Measurements from ENCODE around the gene SCGB1D2. TPM values are rescaled to one million over a fixed set of nuclear protein-coding genes. Genes with fewer than 3 reads are reported as not detected.

SCGB1D2 gene
- total and polyA plus RNA-seq, 2 donors: 0.80 to 6.2 TPM

DNA sequence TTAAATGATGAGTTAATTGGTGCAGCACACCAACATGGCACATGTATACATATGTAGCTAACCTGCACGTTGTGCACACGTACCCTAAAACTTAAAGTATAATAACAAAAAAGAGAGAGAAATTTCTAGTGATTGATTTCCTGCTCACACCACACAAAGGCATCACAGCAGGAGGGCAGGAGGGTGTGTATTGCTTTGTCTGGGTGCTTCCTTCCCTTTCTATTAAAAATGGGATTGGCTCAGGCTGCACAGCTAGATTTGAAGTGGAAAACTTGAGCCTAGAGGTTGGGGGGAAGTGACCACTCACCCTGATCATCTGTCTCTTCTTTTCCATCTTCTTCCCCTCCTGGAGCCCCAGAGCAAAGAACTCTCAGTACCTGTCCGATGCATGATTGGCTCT lies 944 bp upstream of the SCGB1D2 start:
- Histone ChIP-seq H3K9me3 (ENCODE audit: control insufficient read depth in 2 of 2, insufficient read depth in 1 of 2, low read length in 1 of 2) (no peaks in the 10 kb centered on the region), H3K36me3 (ENCODE audit: control insufficient read depth in 2 of 2, insufficient read depth in 2 of 2, low read length in 1 of 2) (no peaks in the 10 kb centered on the region), H3K27me3 (ENCODE audit: control insufficient read depth in 2 of 2, insufficient read depth in 1 of 2, low read length in 1 of 2) (peaks cover 0 to 2% of the 10 kb centered on the region in 2 donors), H3K4me3 (ENCODE audit: low read length in 2 of 2) (no peak overlapping the region), H3K4me1 (ENCODE audit: control insufficient read depth in 2 of 2, insufficient read depth in 2 of 2, low read length in 2 of 2) (no peaks in the 10 kb centered on the region), H3K27ac (ENCODE audit: low read depth in 1 of 2, low read length in 1 of 2) (no peak overlapping the region)
- 95% methylated on average over 3 of the region's 3 CpGs for WGBS
- DNase-seq (ENCODE audit: low read depth in 6 of 9, low spot score in 9 of 9): no peak

DNA sequence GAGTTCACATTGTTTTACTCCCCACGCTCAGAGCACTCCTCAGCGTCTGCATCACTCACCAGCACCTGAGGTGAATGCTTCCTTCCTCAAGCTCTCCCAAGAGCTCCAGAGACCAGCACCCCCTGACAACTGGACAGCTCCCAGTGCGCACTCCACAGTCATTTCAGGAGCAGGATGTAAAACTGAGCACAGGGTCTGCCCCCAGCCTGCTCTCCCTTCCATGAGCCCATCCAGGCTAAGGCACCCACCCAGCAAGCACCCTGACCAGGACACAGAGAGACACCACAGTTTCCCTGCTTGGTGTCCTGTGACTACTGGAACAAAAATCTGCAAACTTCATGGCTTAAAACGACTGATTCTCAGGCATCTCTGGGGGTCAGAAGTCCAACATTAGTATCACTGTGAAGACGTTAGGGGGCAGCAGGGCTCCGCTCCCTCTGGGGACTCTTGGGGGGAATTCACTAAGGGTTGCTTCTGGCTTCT lies 3.3 kb downstream of the SCGB1D2 start:
- H3K4me1 ChIP-seq (ENCODE audit: control insufficient read depth in 2 of 2, insufficient read depth in 2 of 2, low read length in 2 of 2): no peaks in the 10 kb centered on the region
- no peaks in the 10 kb centered on the region for H3K36me3 ChIP-seq (ENCODE audit: control insufficient read depth in 2 of 2, insufficient read depth in 2 of 2, low read length in 1 of 2)
- H3K27me3 ChIP-seq (ENCODE audit: control insufficient read depth in 2 of 2, insufficient read depth in 1 of 2, low read length in 1 of 2): no peaks in the 10 kb centered on the region
- peaks cover 0 to under 1% of the 10 kb centered on the region in 2 donors for H3K9me3 ChIP-seq (ENCODE audit: control insufficient read depth in 2 of 2, insufficient read depth in 1 of 2, low read length in 1 of 2)
- H3K4me3 ChIP-seq (ENCODE audit: low read length in 2 of 2): no peak overlapping the region
- peak in 2 of 9 donors; percentile 2 to 15 for DNase-seq (ENCODE audit: low read depth in 6 of 9, low spot score in 9 of 9)
- WGBS: 27% methylated on average over 6 of the region's 6 CpGs
- no peak overlapping the region for H3K27ac ChIP-seq (ENCODE audit: low read depth in 1 of 2, low read length in 1 of 2)

DNA sequence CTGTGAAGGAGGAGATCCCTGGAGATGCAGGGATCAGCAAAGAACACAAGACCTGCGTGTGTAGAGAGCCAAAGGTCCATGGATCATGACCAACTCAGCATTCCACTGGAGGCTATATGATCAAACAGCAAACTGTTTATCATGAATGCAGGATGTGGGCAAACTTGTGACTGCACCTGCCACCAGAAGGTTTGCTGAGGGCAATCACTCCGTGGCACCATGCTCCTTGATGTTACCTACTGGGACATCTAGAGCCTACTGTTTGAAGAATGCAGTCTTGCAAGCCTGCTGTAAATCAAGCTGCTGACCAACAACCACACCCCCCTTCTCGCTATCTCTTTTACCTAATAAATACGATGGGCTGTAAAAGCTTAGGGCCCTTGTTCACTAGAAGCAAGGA lies 9.7 kb downstream of the SCGB1D2 start:
- DNase-seq (ENCODE audit: low read depth in 6 of 9, low spot score in 9 of 9): no peak
- Histone ChIP-seq H3K9me3 (ENCODE audit: control insufficient read depth in 2 of 2, insufficient read depth in 1 of 2, low read length in 1 of 2) (peaks cover 3 to 9% of the 10 kb centered on the region in 2 donors), H3K36me3 (ENCODE audit: control insufficient read depth in 2 of 2, insufficient read depth in 2 of 2, low read length in 1 of 2) (no peaks in the 10 kb centered on the region), H3K4me1 (ENCODE audit: control insufficient read depth in 2 of 2, insufficient read depth in 2 of 2, low read length in 2 of 2) (no peaks in the 10 kb centered on the region), H3K27me3 (ENCODE audit: control insufficient read depth in 2 of 2, insufficient read depth in 1 of 2, low read length in 1 of 2) (no peaks in the 10 kb centered on the region), H3K4me3 (ENCODE audit: low read length in 2 of 2) (no peak overlapping the region), H3K27ac (ENCODE audit: low read depth in 1 of 2, low read length in 1 of 2) (no peak overlapping the region)
- 67% methylated on average over 4 of the region's 4 CpGs for WGBS

DNA sequence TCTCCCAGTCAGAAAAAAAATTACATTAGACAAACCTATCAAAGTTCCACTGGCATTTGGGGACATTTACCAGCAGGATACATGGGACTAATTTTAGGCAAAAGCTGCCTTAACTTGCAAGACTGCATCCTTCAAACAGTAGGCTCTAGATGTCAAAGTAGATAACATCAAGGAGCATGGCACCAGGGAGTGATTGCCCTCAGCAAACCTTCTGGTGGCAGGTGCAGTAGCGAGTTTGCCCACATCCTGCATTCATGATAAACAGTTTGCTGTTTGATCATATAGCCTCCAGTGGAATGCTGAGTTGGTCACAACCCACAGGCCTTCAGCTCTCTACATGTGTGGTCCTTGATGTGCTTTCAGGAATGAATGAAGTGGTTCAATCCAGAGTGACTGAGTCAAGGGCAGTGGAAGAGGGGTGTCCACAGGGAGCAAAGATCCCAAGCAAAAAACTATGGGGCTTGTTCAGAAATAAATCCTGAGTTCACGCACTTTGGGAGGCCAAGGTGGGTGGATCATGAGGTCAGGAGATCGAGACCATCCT lies 12.0 kb downstream of the SCGB1D2 start:
- Histone ChIP-seq H3K27me3 (ENCODE audit: control insufficient read depth in 2 of 2, insufficient read depth in 1 of 2, low read length in 1 of 2) (no peaks in the 10 kb centered on the region), H3K27ac (ENCODE audit: low read depth in 1 of 2, low read length in 1 of 2) (no peak overlapping the region), H3K36me3 (ENCODE audit: control insufficient read depth in 2 of 2, insufficient read depth in 2 of 2, low read length in 1 of 2) (no peaks in the 10 kb centered on the region), H3K4me3 (ENCODE audit: low read length in 2 of 2) (no peak overlapping the region), H3K4me1 (ENCODE audit: control insufficient read depth in 2 of 2, insufficient read depth in 2 of 2, low read length in 2 of 2) (no peaks in the 10 kb centered on the region), H3K9me3 (ENCODE audit: control insufficient read depth in 2 of 2, insufficient read depth in 1 of 2, low read length in 1 of 2) (peaks cover 3 to 9% of the 10 kb centered on the region in 2 donors)
- DNase-seq (ENCODE audit: low read depth in 6 of 9, low spot score in 9 of 9): no peak
- WGBS: 60% methylated on average over 3 of the region's 3 CpGs

DNA sequence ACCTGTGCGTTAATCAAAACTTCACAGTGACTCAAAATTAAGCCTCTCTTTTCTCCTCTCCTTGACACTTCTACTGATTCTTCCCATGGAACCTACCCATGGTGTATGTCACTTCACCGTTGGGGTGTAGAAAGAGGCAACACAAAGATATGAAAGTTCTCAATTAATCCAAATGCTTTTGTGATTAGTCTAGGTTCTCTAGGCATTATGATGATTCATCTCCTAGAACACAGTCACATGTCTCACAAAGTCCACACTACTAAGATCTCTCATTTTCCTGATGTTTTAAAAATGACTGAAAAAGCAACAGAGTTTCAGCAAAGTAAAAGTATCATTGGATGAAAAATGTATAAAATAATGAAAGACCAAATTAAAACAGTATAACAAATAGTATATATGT lies 14.2 kb downstream of the SCGB1D2 start:
- Histone ChIP-seq H3K36me3 (ENCODE audit: control insufficient read depth in 2 of 2, insufficient read depth in 2 of 2, low read length in 1 of 2) (no peaks in the 10 kb centered on the region), H3K4me3 (ENCODE audit: low read length in 2 of 2) (no peak overlapping the region), H3K9me3 (ENCODE audit: control insufficient read depth in 2 of 2, insufficient read depth in 1 of 2, low read length in 1 of 2) (peaks cover 2 to 9% of the 10 kb centered on the region in 2 donors), H3K27me3 (ENCODE audit: control insufficient read depth in 2 of 2, insufficient read depth in 1 of 2, low read length in 1 of 2) (no peaks in the 10 kb centered on the region), H3K4me1 (ENCODE audit: control insufficient read depth in 2 of 2, insufficient read depth in 2 of 2, low read length in 2 of 2) (no peaks in the 10 kb centered on the region), H3K27ac (ENCODE audit: low read depth in 1 of 2, low read length in 1 of 2) (no peak overlapping the region)
- DNase-seq (ENCODE audit: low read depth in 6 of 9, low spot score in 9 of 9): no peak
- 95% methylated on average over 2 of the region's 2 CpGs for WGBS

DNA sequence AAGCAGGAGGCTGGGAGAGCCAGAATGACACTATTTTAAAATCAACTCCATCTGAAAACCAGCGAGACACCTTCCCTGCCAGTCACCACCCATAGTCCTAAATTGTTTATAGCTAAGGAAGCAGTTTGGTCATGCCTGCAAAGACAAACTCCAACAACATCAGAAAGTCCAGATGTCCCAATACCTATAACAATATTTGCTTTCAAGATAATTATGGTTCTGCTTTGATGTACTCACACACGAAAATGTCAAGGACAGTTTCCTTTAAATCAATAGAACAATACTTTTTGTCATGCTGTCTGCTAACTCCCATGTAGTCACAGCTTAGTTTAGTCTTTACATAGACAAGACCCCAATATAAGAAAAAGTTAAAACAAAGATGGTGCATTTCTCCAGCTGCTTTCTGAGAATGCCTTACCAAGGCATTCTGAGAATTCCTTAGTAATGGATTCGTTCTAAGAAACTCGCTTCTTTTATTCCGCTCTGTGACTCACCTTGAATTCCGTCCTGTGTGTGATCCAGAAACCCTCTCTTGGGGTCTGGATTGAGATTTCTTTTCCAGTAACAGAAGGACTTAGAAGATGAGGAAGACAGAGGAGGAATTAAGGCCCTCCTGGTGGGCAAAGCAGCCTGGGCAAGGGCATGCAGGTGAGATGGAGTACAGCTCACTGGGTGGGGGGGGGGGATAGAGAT lies 18.4 kb downstream of the SCGB1D2 start:
- no peak for DNase-seq (ENCODE audit: low read depth in 6 of 9, low spot score in 9 of 9)
- WGBS: 86% methylated on average over 6 of the region's 6 CpGs

DNA sequence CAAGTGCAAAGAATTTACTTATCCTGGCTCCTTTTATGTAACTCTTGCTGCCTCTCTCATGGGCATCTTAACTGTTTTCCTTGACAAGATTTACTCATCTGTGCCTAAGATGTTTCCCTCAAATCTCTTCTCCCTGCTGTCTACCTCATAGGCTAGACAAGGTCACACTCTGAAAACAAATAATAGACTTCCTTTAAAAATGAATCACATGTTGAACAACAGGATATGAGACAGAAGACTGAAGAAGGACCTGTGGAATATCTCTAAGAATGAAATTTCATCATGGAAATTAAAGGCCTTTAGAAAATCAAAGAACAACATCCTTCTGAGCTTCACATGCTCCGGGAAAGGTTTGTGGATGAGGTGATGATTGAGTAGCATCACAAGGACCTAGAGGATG lies 22.0 kb downstream of the SCGB1D2 start:
- 97% methylated on average over 1 of the region's 1 CpG for WGBS
- Histone ChIP-seq H3K4me3 (ENCODE audit: low read length in 2 of 2) (no peak overlapping the region), H3K27ac (ENCODE audit: low read depth in 1 of 2, low read length in 1 of 2) (no peak overlapping the region), H3K9me3 (ENCODE audit: control insufficient read depth in 2 of 2, insufficient read depth in 1 of 2, low read length in 1 of 2) (no peaks in the 10 kb centered on the region), H3K27me3 (ENCODE audit: control insufficient read depth in 2 of 2, insufficient read depth in 1 of 2, low read length in 1 of 2) (no peaks in the 10 kb centered on the region), H3K4me1 (ENCODE audit: control insufficient read depth in 2 of 2, insufficient read depth in 2 of 2, low read length in 2 of 2) (no peaks in the 10 kb centered on the region), H3K36me3 (ENCODE audit: control insufficient read depth in 2 of 2, insufficient read depth in 2 of 2, low read length in 1 of 2) (no peaks in the 10 kb centered on the region)
- no peak for DNase-seq (ENCODE audit: low read depth in 6 of 9, low spot score in 9 of 9)

More for the DNA sequence above, 18.4 kb downstream of the SCGB1D2 start:
- Histone ChIP-seq H3K4me3 (ENCODE audit: low read length in 2 of 2) (no peak overlapping the region), H3K9me3 (ENCODE audit: control insufficient read depth in 2 of 2, insufficient read depth in 1 of 2, low read length in 1 of 2) (no peaks in the 10 kb centered on the region), H3K27me3 (ENCODE audit: control insufficient read depth in 2 of 2, insufficient read depth in 1 of 2, low read length in 1 of 2) (no peaks in the 10 kb centered on the region), H3K36me3 (ENCODE audit: control insufficient read depth in 2 of 2, insufficient read depth in 2 of 2, low read length in 1 of 2) (no peaks in the 10 kb centered on the region), H3K27ac (ENCODE audit: low read depth in 1 of 2, low read length in 1 of 2) (no peak overlapping the region), H3K4me1 (ENCODE audit: control insufficient read depth in 2 of 2, insufficient read depth in 2 of 2, low read length in 2 of 2) (no peaks in the 10 kb centered on the region)

DNA sequence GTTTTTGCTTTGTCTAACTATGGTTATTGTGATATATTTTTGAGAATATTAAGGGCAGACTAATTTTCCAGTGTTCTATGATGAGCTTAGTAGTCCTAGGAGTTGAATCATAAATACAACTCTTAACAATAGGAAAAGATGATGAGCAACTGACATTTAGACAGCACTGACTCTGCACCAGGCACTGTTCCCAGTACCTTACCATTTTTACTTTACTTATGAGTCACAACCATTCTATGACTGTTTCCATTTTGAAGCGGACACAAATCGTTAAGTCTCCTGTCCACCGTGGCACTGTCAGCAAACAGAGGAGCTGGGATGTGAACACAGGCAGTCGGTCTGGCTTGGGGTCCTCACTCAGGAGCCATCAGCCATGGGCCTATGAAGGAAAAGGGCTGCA lies 24.5 kb downstream of the SCGB1D2 start:
- Histone ChIP-seq H3K9me3 (ENCODE audit: control insufficient read depth in 2 of 2, insufficient read depth in 1 of 2, low read length in 1 of 2) (no peaks in the 10 kb centered on the region), H3K4me3 (ENCODE audit: low read length in 2 of 2) (no peak overlapping the region), H3K36me3 (ENCODE audit: control insufficient read depth in 2 of 2, insufficient read depth in 2 of 2, low read length in 1 of 2) (no peaks in the 10 kb centered on the region), H3K4me1 (ENCODE audit: control insufficient read depth in 2 of 2, insufficient read depth in 2 of 2, low read length in 2 of 2) (no peaks in the 10 kb centered on the region), H3K27ac (ENCODE audit: low read depth in 1 of 2, low read length in 1 of 2) (no peak overlapping the region), H3K27me3 (ENCODE audit: control insufficient read depth in 2 of 2, insufficient read depth in 1 of 2, low read length in 1 of 2) (peaks cover 0 to 2% of the 10 kb centered on the region in 2 donors)
- DNase-seq (ENCODE audit: low read depth in 6 of 9, low spot score in 9 of 9): no peak
- 92% methylated on average over 4 of the region's 4 CpGs for WGBS

DNA sequence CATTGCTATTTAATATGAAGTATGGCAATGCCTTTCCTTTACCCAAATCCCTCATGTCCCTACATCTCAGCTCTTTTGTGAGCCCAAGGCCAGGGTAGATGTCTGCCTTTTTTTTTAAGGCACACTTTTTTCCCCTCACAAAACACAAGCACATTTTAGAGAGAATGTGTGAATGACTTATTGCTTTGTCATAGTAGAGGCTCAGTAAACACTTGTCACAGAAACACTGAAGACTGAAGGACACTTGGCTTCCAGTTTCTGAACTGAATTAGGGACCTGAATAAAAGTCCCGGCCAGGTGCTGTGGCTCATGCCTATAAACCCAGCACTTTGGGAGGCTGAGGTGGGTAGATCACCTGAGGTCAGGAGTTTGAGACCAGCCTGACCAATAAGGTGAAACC lies 25.0 kb downstream of the SCGB1D2 start:
- WGBS: 97% methylated on average over 1 of the region's 1 CpG
- no peak for DNase-seq (ENCODE audit: low read depth in 6 of 9, low spot score in 9 of 9)
- no peak overlapping the region for H3K4me3 ChIP-seq (ENCODE audit: low read length in 2 of 2)
- no peaks in the 10 kb centered on the region for H3K4me1 ChIP-seq (ENCODE audit: control insufficient read depth in 2 of 2, insufficient read depth in 2 of 2, low read length in 2 of 2)
- H3K27me3 ChIP-seq (ENCODE audit: control insufficient read depth in 2 of 2, insufficient read depth in 1 of 2, low read length in 1 of 2): peaks cover 0 to 2% of the 10 kb centered on the region in 2 donors
- no peak overlapping the region for H3K27ac ChIP-seq (ENCODE audit: low read depth in 1 of 2, low read length in 1 of 2)
- H3K36me3 ChIP-seq (ENCODE audit: control insufficient read depth in 2 of 2, insufficient read depth in 2 of 2, low read length in 1 of 2): no peaks in the 10 kb centered on the region
- no peaks in the 10 kb centered on the region for H3K9me3 ChIP-seq (ENCODE audit: control insufficient read depth in 2 of 2, insufficient read depth in 1 of 2, low read length in 1 of 2)

Measured in thymus (tissue), 11 donors.